Nucleus accumbens (tissue), 56 donors: ENCODE results near the gene ZBTB20.

ENCODE experiments used
- DNase-seq, 56 donors: peaks; one replicate each; lab custom pipeline; 2025; lab: John Stamatoyannopoulos, UW

ZBTB20 gene

GRCh38 chr3:114879059-114880031 is 267.7 kb downstream of the ZBTB20 start:
- no peak for DNase-seq

- DNase-seq, result no peak
Observed at GRCh38 chr3:114878114-114878839, 268.8 kb downstream of the ZBTB20 start.

- no peak for DNase-seq
Observed at GRCh38 chr3:114877378-114878113, 269.5 kb downstream of the ZBTB20 start.

- peak in 3 of 56 donors; percentile 8 to 16 (median 14) for DNase-seq
Observed at GRCh38 chr3:114874522-114874971, 272.5 kb downstream of the ZBTB20 start.

- DNase-seq, result no peak
Observed at GRCh38 chr3:114873591-114873990, 273.5 kb downstream of the ZBTB20 start.

- no peak for DNase-seq
Observed at GRCh38 chr3:114872588-114872987, 274.5 kb downstream of the ZBTB20 start.

- DNase-seq, result no peak
Observed at GRCh38 chr3:114872050-114872449, 275.0 kb downstream of the ZBTB20 start.

- no peak for DNase-seq
Observed at GRCh38 chr3:114867835-114868503, 279.1 kb downstream of the ZBTB20 start.

GRCh38 chr3:114867359-114867758 is 279.7 kb downstream of the ZBTB20 start:
- no peak for DNase-seq

- DNase-seq, result no peak
Observed at GRCh38 chr3:114866430-114866829, 280.7 kb downstream of the ZBTB20 start.

- DNase-seq, result no peak
Observed at GRCh38 chr3:114864970-114865369, 282.1 kb downstream of the ZBTB20 start.

GRCh38 chr3:114863848-114864247 is 283.2 kb downstream of the ZBTB20 start:
- DNase-seq, result no peak

- DNase-seq, result no peak
Observed at GRCh38 chr3:114861666-114862065, 285.4 kb downstream of the ZBTB20 start.

GRCh38 chr3:114860531-114860930 is 286.6 kb downstream of the ZBTB20 start:
- DNase-seq, result no peak

GRCh38 chr3:114858329-114858728 is 288.8 kb downstream of the ZBTB20 start:
- DNase-seq, result no peak

- no peak for DNase-seq
Observed at GRCh38 chr3:114857299-114857701, 289.8 kb downstream of the ZBTB20 start.

- no peak for DNase-seq
Observed at GRCh38 chr3:114856835-114857234, 290.3 kb downstream of the ZBTB20 start.

GRCh38 chr3:114855839-114856238 is 291.2 kb downstream of the ZBTB20 start:
- no peak for DNase-seq

- no peak for DNase-seq
Observed at GRCh38 chr3:114852966-114853365, 294.1 kb downstream of the ZBTB20 start.

- no peak for DNase-seq
Observed at GRCh38 chr3:114850898-114851297, 296.2 kb downstream of the ZBTB20 start.
